D721Med (cell line): ENCODE data around the gene TRAPPC1.

Source experiments
- DNase-seq: peaks from one replicate; pipeline ENCODE4 v3.0.0; 2011; ENCODE audit warnings: low spot score; ENCODE audit not compliant: insufficient read length
- FAIRE-seq: peaks from 2 replicates; lab custom pipeline; 2011; peaks lifted over from hg19 to GRCh38; lab: Jason Lieb, UNC
- CTCF ChIP-seq: IDR thresholded peaks from 2 replicates; pipeline ENCODE4 v1.5.1; 2012; ENCODE audit warnings: mild to moderate bottlenecking, control low read depth; ENCODE audit not compliant: insufficient read depth; ENCODE audit errors: missing control alignments

TRAPPC1 gene

GRCh38 chr17:7931709-7932482 lies at the start of gene TRAPPC1, which contains the start of gene CNTROB:
TRAPPC1 (minus strand) TSS chr17:7931946; CDS start chr17:7931829, 117 bp downstream.
CNTROB (plus strand) TSS chr17:7932206; CDS start chr17:7933080, 874 bp downstream.
- TF ChIP-seq CTCF = no peak
- no peak for FAIRE-seq
- peak; percentile 98 for DNase-seq

- no peak for TF ChIP-seq CTCF
- no peak for FAIRE-seq
- no peak for DNase-seq
Measured at GRCh38 chr17:7977805-7978204, 46.1 kb upstream of the TRAPPC1 start.

- FAIRE-seq (no peak), DNase-seq (no peak)
- TF ChIP-seq CTCF = no peak
Measured at GRCh38 chr17:7977039-7977438, 45.3 kb upstream of the TRAPPC1 start.

GRCh38 chr17:7974638-7975131 lies 42.9 kb upstream of the TRAPPC1 start:
- no peak for DNase-seq
- FAIRE-seq = no peak
- TF ChIP-seq CTCF = no peak

DNA sequence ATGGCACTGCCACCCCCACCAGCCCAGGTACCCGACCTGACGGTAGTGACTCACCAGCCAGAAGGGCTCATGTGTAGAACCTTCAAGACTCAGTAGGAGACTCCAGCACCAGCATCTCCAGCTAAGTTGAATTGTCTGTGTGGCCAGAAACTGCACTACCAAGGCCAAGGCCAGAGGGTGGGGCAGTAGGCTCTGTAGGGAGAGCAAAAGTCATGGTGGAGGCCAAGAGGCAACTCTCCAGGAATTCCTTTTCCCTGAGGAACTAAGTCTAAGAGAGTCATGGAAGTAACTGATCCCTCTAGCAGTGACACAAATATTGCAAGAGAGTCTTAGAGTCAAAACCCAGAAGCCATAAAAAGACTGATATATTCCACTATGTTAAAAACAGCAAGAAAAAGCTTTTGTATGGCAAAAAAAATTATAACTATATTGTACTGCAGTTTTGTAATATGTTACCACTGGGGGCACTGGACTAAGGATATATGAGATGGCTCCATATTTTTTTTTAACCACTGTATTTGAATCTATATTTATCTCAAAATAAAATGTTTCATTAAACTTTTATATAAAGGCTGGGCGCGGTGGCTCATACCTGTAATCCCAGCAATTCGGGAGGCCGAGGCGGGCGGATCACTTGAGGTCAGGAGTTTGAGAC lies 40.5 kb upstream of the TRAPPC1 start:
- DNase-seq (no peak), FAIRE-seq (no peak)
- TF ChIP-seq CTCF = no peak

DNA sequence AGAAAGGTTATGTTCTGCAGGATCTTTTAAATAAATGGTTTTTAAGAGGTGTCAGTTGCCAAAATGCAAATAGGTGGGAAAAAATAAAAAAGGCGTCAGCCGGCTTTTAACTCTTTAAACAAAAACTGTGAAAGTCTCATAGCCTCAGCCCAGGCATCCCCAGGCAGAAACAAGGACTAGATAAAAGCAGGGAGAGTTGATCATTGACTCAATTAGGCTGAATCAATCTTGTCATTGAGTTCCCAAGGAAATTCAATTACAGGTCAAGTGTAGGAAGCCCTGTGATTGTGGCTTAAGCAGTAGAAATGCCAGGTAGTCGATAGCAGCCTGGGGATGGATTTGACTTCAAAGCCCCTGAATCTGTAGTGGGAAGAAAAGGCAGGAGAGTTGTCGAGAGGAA lies 39.9 kb upstream of the TRAPPC1 start:
- no peak for DNase-seq
- TF ChIP-seq CTCF = no peak
- no peak for FAIRE-seq

DNA sequence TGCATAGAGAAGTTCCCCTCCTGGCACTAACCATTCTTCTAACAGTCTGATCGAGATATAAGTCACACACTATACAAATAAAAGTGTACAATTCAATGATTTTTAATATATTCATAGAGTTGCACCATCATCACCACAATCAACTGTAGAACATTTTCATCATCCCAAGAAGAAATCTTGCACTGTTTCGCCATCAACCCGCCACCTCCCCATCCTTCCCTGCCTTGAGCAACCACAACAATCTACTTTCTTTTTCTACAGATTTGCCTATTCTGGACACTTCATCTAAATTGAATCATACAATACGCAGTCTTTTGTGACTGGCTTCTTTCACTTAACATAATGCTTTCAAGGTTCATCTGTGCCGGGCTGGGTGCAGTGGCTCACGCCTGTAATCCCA lies 37.7 kb upstream of the TRAPPC1 start:
- no peak for TF ChIP-seq CTCF
- DNase-seq (no peak), FAIRE-seq (no peak)
